ENCODE measurements around the gene PKHD1.

DNA sequence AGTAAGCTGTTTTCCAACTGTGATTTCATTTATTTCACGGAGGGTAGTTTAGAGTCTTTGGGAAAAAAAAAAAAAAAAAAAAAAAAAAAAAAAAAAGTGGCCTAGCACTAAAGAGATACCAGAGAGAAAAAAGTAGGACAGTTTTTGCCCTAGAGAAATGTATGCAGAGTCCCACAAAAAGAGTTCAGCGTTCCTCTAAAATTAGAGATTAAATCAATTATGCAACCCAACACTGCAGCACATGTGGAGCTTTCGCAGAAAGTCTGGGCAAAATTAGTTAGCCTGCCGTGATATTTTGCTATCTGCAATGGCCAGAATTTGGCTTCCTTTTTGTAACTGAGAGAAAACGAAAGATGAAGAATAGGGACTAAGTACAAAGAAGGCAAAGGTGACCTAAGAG, 309.8 kb downstream of the PKHD1 start:
- TF ChIP-seq, protein P1, sequence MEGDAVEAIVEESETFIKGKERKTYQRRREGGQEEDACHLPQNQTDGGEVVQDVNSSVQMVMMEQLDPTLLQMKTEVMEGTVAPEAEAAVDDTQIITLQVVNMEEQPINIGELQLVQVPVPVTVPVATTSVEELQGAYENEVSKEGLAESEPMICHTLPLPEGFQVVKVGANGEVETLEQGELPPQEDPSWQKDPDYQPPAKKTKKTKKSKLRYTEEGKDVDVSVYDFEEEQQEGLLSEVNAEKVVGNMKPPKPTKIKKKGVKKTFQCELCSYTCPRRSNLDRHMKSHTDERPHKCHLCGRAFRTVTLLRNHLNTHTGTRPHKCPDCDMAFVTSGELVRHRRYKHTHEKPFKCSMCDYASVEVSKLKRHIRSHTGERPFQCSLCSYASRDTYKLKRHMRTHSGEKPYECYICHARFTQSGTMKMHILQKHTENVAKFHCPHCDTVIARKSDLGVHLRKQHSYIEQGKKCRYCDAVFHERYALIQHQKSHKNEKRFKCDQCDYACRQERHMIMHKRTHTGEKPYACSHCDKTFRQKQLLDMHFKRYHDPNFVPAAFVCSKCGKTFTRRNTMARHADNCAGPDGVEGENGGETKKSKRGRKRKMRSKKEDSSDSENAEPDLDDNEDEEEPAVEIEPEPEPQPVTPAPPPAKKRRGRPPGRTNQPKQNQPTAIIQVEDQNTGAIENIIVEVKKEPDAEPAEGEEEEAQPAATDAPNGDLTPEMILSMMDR (IDR thresholded peaks at IDR 0.05): no peak
- TF ChIP-seq POLR2A (IDR thresholded peaks at IDR 0.05): no peak

Measured in body of pancreas (tissue), 4 donors.